Measurements from ENCODE around the gene DHX35. TPM values are rescaled to one million over a fixed set of nuclear protein-coding genes. Genes with fewer than 3 reads are reported as not detected.

DHX35 gene
- total RNA-seq, 2 experiments from 2014 or later, result 7.3 to 7.6 TPM

GRCh38 chr20:38935285-38935684 lies 26.9 kb upstream of the DHX35 start:
- Mint-ChIP-seq H3K4me3 (no peak overlapping the region), H3K27me3 (no peaks in the 10 kb centered on the region), H3K9me3 (no peaks in the 10 kb centered on the region), H3K4me1 (ENCODE audit: low read depth) (no peaks in the 10 kb centered on the region), H3K27ac (no peak overlapping the region), H3K36me3 (ENCODE audit: low read depth) (no peaks in the 10 kb centered on the region)
- intact Hi-C loops (cut with DNase I, micrococcal nuclease), result no loop called here
- DNase-seq, result no peak
- Histone ChIP-seq H3K27me3 (ENCODE audit: control insufficient read depth in 1 of 2, insufficient read depth in 2 of 2, low read length in 2 of 2) (no peaks in the 10 kb centered on the region), H3K4me3 (ENCODE audit: low read length) (no peak overlapping the region), H3K9me3 (ENCODE audit: control insufficient read depth in 1 of 2, insufficient read depth in 1 of 2, low read length in 2 of 2) (no peaks in the 10 kb centered on the region), H3K4me1 (ENCODE audit: insufficient read depth, low read length) (peaks cover 1% of the 10 kb centered on the region), H3K36me3 (ENCODE audit: insufficient read depth, low read length) (no peaks in the 10 kb centered on the region), H3K27ac (ENCODE audit: low read depth in 1 of 2, low read length in 2 of 2) (no peak overlapping the region)
- ChIA-PET CTCF (no interaction called here), POLR2A (no interaction called here)
- no peak for TF ChIP-seq CTCF (IDR thresholded peaks at IDR 0.05)
- no peak for ATAC-seq (ENCODE audit: poor library complexity)

DNA sequence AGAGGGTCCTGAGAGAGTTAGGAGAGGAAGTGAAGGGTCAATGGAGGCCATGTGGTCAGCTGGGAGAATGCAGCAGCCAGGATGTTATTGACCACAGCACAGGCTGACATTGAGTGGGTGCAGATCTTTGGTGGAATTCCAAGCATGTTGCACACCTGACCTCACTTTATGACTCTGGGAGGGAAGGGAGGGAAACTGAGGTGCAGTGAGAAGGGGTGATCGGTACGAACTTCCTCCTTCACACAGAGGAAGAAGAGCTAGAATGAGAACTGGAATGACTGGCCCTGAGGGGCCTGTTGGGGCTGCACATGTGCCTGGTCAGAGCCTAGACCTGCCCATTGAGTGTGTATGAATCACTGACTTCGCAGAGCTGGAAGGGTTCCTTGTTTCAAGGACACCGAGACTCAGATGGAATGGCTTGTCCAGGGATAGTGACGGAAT lies 26.2 kb upstream of the DHX35 start:
- Mint-ChIP-seq H3K4me3 (no peak overlapping the region), H3K27ac (no peak overlapping the region), H3K9me3 (no peaks in the 10 kb centered on the region), H3K27me3 (no peaks in the 10 kb centered on the region), H3K4me1 (ENCODE audit: low read depth) (no peaks in the 10 kb centered on the region), H3K36me3 (ENCODE audit: low read depth) (no peaks in the 10 kb centered on the region)
- intact Hi-C loops (cut with DNase I, micrococcal nuclease), result no loop called here
- Histone ChIP-seq H3K4me1 (ENCODE audit: insufficient read depth, low read length) (no peaks in the 10 kb centered on the region), H3K27me3 (ENCODE audit: control insufficient read depth in 1 of 2, insufficient read depth in 2 of 2, low read length in 2 of 2) (no peaks in the 10 kb centered on the region), H3K4me3 (ENCODE audit: low read length) (no peak overlapping the region), H3K27ac (ENCODE audit: low read depth in 1 of 2, low read length in 2 of 2) (no peak overlapping the region), H3K9me3 (ENCODE audit: control insufficient read depth in 1 of 2, insufficient read depth in 1 of 2, low read length in 2 of 2) (no peaks in the 10 kb centered on the region), H3K36me3 (ENCODE audit: insufficient read depth, low read length) (no peaks in the 10 kb centered on the region)
- ChIA-PET POLR2A (no interaction called here), CTCF (interaction anchor here (0.8 to 1.2 kb wide), 2 partner anchors 10 to 25 kb away, joined by 3 to 4 read pairs; partner anchors contain the start of gene FAM83D)
- TF ChIP-seq CTCF (IDR thresholded peaks at IDR 0.05), result no peak
- DNase-seq (no peak), ATAC-seq (ENCODE audit: poor library complexity) (no peak)

DNA sequence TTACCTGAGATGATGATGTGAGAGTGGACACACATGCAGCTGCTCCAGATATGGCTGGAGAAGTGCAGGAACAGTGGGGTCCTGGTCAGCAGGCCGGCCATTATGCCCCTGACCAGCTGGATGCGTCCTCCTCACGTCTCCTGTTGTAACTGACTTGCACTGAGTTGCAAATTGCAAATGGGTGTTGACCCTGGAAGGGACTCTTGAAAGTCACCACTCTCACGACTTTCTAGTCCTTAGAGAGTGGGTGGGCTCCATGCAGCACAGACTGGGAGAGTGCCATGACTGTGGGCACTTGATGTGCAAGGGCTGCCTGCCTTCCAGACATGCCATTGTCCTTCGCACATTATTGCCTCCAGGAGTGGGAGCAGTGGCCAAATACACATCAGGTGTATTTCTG lies 25.1 kb upstream of the DHX35 start:
- DNase-seq, result no peak
- ChIA-PET CTCF (interaction anchor here (1.0 to 1.2 kb wide), 2 partner anchors 11 to 24 kb away, joined by 3 read pairs; partner anchors contain the start of gene FAM83D), POLR2A (no interaction called here)
- no peaks in the 10 kb centered on the region for H3K36me3 Mint-ChIP-seq (ENCODE audit: low read depth)
- H3K9me3 Mint-ChIP-seq, result no peaks in the 10 kb centered on the region
- no peaks in the 10 kb centered on the region for H3K4me1 ChIP-seq (ENCODE audit: insufficient read depth, low read length)
- no peak overlapping the region for H3K4me3 ChIP-seq (ENCODE audit: low read length)
- intact Hi-C loops (cut with DNase I, micrococcal nuclease), result no loop called here
- no peaks in the 10 kb centered on the region for H3K9me3 ChIP-seq (ENCODE audit: control insufficient read depth in 1 of 2, insufficient read depth in 1 of 2, low read length in 2 of 2)
- no peak overlapping the region for H3K27ac ChIP-seq (ENCODE audit: low read depth in 1 of 2, low read length in 2 of 2)
- H3K27me3 Mint-ChIP-seq, result no peaks in the 10 kb centered on the region
- ATAC-seq (ENCODE audit: poor library complexity), result no peak
- H3K27me3 ChIP-seq (ENCODE audit: control insufficient read depth in 1 of 2, insufficient read depth in 2 of 2, low read length in 2 of 2), result no peaks in the 10 kb centered on the region
- H3K27ac Mint-ChIP-seq, result no peak overlapping the region
- no peaks in the 10 kb centered on the region for H3K36me3 ChIP-seq (ENCODE audit: insufficient read depth, low read length)
- no peak overlapping the region for H3K4me3 Mint-ChIP-seq
- H3K4me1 Mint-ChIP-seq (ENCODE audit: low read depth), result no peaks in the 10 kb centered on the region
- TF ChIP-seq CTCF (IDR thresholded peaks at IDR 0.05), result no peak
